ENCODE measurements around the gene ORM2.

Gene ORM2

GRCh38 chr9:114367366-114367765 is 37.7 kb downstream of the ORM2 start:
- H3K9me3 ChIP-seq (replicated peaks; ENCODE audit: insufficient read depth, low read length): no peaks in the 10 kb centered on the region
- H3K36me3 ChIP-seq (replicated peaks; ENCODE audit: insufficient read depth, low read length): peaks cover 20% of the 10 kb centered on the region; the same call in 1 of the 2 replicates
- peak overlapping the region; percentile 67 for H3K9ac ChIP-seq (ENCODE audit: low read length)
- peak overlapping the region; percentile 97 for H3K27ac ChIP-seq (ENCODE audit: low read length)
- peaks cover 48% of the 10 kb centered on the region for H3F3A ChIP-seq (ENCODE audit: insufficient read depth, low read length)
- H3K27me3 ChIP-seq (replicated peaks; ENCODE audit: insufficient read depth, low read length): no peaks in the 10 kb centered on the region
- no peak for DNase-seq
- peak overlapping the region; percentile 48; the same call in 1 of the 2 replicates for H3K4me2 ChIP-seq (ENCODE audit: low read depth, low read length)
- no peak overlapping the region for H2AFZ ChIP-seq (ENCODE audit: low read length)
- no peaks in the 10 kb centered on the region for H3K9me2 ChIP-seq (replicated peaks; ENCODE audit: insufficient read depth, low read length)
- H4K20me1 ChIP-seq (ENCODE audit: insufficient read depth, low read length): no peaks in the 10 kb centered on the region
- TF ChIP-seq CTCF (IDR thresholded peaks at IDR 0.05; ENCODE audit: low read length): no peak
- no peak for TF ChIP-seq EZH2phosphoT487 (IDR thresholded peaks at IDR 0.05; ENCODE audit: low read length)
- no peak for TF ChIP-seq EZH2 (optimal IDR thresholded peaks at IDR 0.05; ENCODE audit: low read depth, low read length)
- peak overlapping the region; percentile 11; the same call in 1 of the 2 replicates for H3K4me3 ChIP-seq (ENCODE audit: low read length)
- peaks cover 72% of the 10 kb centered on the region for H3K79me2 ChIP-seq (ENCODE audit: low read length)
- peaks cover 89% of the 10 kb centered on the region for H3K4me1 ChIP-seq (ENCODE audit: low read length)

- TF ChIP-seq EZH2phosphoT487 (IDR thresholded peaks at IDR 0.05; ENCODE audit: low read length) (no peak), CTCF (IDR thresholded peaks at IDR 0.05; ENCODE audit: low read length) (no peak), EZH2 (optimal IDR thresholded peaks at IDR 0.05; ENCODE audit: low read depth, low read length) (no peak)
- Histone ChIP-seq H2AFZ (ENCODE audit: low read length) (no peak overlapping the region), H3K27ac (ENCODE audit: low read length) (peak overlapping the region; percentile 97), H3K79me2 (ENCODE audit: low read length) (peaks cover 69% of the 10 kb centered on the region), H3K4me1 (ENCODE audit: low read length) (peaks cover 94% of the 10 kb centered on the region), H3K27me3 (replicated peaks; ENCODE audit: insufficient read depth, low read length) (no peaks in the 10 kb centered on the region), H3K9me3 (replicated peaks; ENCODE audit: insufficient read depth, low read length) (no peaks in the 10 kb centered on the region), H3F3A (ENCODE audit: insufficient read depth, low read length) (peaks cover 54% of the 10 kb centered on the region), H3K4me3 (ENCODE audit: low read length) (0 out of 2 replicates have a peak overlapping the region, but pooled peaks have one; percentile 11), H3K4me2 (ENCODE audit: low read depth, low read length) (peak overlapping the region; percentile 48; the same call in 1 of the 2 replicates), H3K9me2 (replicated peaks; ENCODE audit: insufficient read depth, low read length) (no peaks in the 10 kb centered on the region), H3K36me3 (replicated peaks; ENCODE audit: insufficient read depth, low read length) (peaks cover 17% of the 10 kb centered on the region; the same call in 1 of the 2 replicates), H4K20me1 (ENCODE audit: insufficient read depth, low read length) (no peaks in the 10 kb centered on the region), H3K9ac (ENCODE audit: low read length) (peak overlapping the region; percentile 67)
- DNase-seq: no peak
These were observed 38.3 kb downstream of the ORM2 start for GRCh38 chr9:114367772-114368569.

- peak overlapping the region; percentile 51; the same call in 1 of the 2 replicates for H3K27ac ChIP-seq (ENCODE audit: low read length)
- no peaks in the 10 kb centered on the region for H3K9me3 ChIP-seq (replicated peaks; ENCODE audit: insufficient read depth, low read length)
- TF ChIP-seq EZH2phosphoT487 (IDR thresholded peaks at IDR 0.05; ENCODE audit: low read length): no peak
- H3F3A ChIP-seq (ENCODE audit: insufficient read depth, low read length): peaks cover 69% of the 10 kb centered on the region
- no peak for DNase-seq
- no peaks in the 10 kb centered on the region for H4K20me1 ChIP-seq (ENCODE audit: insufficient read depth, low read length)
- no peaks in the 10 kb centered on the region for H3K9me2 ChIP-seq (replicated peaks; ENCODE audit: insufficient read depth, low read length)
- H2AFZ ChIP-seq (ENCODE audit: low read length): no peak overlapping the region
- H3K27me3 ChIP-seq (replicated peaks; ENCODE audit: insufficient read depth, low read length): no peaks in the 10 kb centered on the region
- H3K9ac ChIP-seq (ENCODE audit: low read length): no peak overlapping the region
- H3K4me3 ChIP-seq (ENCODE audit: low read length): no peak overlapping the region
- peaks cover 64% of the 10 kb centered on the region for H3K79me2 ChIP-seq (ENCODE audit: low read length)
- 0 out of 2 replicates have a peak overlapping the region, but pooled peaks have one; percentile 4 for H3K4me2 ChIP-seq (ENCODE audit: low read depth, low read length)
- peaks cover 13% of the 10 kb centered on the region; the same call in 1 of the 2 replicates for H3K36me3 ChIP-seq (replicated peaks; ENCODE audit: insufficient read depth, low read length)
- H3K4me1 ChIP-seq (ENCODE audit: low read length): peaks cover 96% of the 10 kb centered on the region
These were observed 39.8 kb downstream of the ORM2 start for GRCh38 chr9:114369216-114370130.
